K562 (cell line): ENCODE results near the gene SOX15. TPM values are rescaled to one million over a fixed set of nuclear protein-coding genes. Genes with fewer than 3 reads are reported as not detected.
A peak's percentile ranks its signal among the peaks of the same experiment; 100 is the strongest.

Experiments
- ATAC-seq: fragments of 200-7000 bp; cut with Tn5 transposase; 3 replicates; pipeline ENCODE4 v1.9.1; 2020; ENCODE audit warnings: moderate library complexity
- BruUV-seq: library from RNA; stranded (reverse); fragments of 400-500 nt; replicated peaks from 2 replicates; lab custom pipeline; 2021; lab: Mats Ljungman, UMichigan
- CTCF ChIA-PET: fragments of 300-600 bp; formaldehyde crosslinking; extraction: SDS; loops from one replicate; lab custom pipeline; 2021; ENCODE audit warnings: low intra/inter-chr PET ratio; lab: Yijun Ruan, JAX
- POLR2A ChIA-PET: fragments of 300-600, 350-650 bp; sonication (Branson Sonifier 250); formaldehyde crosslinking; extraction: SDS; loops from one replicate; lab custom pipeline; 2021; ENCODE audit warnings: antibody characterized with exemption, inconsistent platforms; lab: Yijun Ruan, JAX
- DNase-seq, 4 experiments: peaks; one replicate each; pipeline versions ENCODE4 v3.0.0 to v3.0.0-alpha.2; 2011 to 2018; ENCODE audit warnings: low spot score in 3 of 4, mixed read lengths in 3 of 4; ENCODE audit errors: extremely low read depth in 1 of 4
- FAIRE-seq: peaks from 2 replicates; lab custom pipeline; 2011; peaks lifted over from hg19 to GRCh38; lab: Jason Lieb, UNC
- H2AFZ ChIP-seq: 2 replicates; pipeline ENCODE4 v1.6.0; 2011; ENCODE audit warnings: low read depth, low read length, control low read depth, inconsistent platforms
- H3K27ac ChIP-seq: fragments of 200-600 bp; 3 replicates; pipeline ENCODE4 v1.8.0; 2011; ENCODE audit warnings: low read depth, mild to moderate bottlenecking, control low read depth, inconsistent platforms, low read length, moderate library complexity, mixed read lengths; ENCODE audit errors: extremely low read depth
- H3K27me3 ChIP-seq, 2 experiments: fragments of 300-600 bp in 1 of 2; 2 replicates in 1 of 2; 3 replicates in 1 of 2; pipeline versions ENCODE4 v1.6.0 to v1.8.0; 2011; ENCODE audit warnings: inconsistent platforms in 2 of 2, low read length in 2 of 2, mild to moderate bottlenecking in 1 of 2, mixed read lengths in 1 of 2, moderate library complexity in 1 of 2; ENCODE audit not compliant: control insufficient read depth in 2 of 2, insufficient read depth in 2 of 2
- H3K36me3 ChIP-seq: fragments of 300-600 bp; 3 replicates; pipeline ENCODE4 v1.8.0; 2011; ENCODE audit warnings: mild to moderate bottlenecking, low read length, inconsistent platforms; ENCODE audit not compliant: control insufficient read depth, insufficient read depth
- H3K4me1 ChIP-seq, 2 experiments: fragments of 200-600 bp in 1 of 2; replicated peaks in 1 of 2; 2 replicates in 1 of 2; 3 replicates in 1 of 2; pipeline versions ENCODE4 v1.5.1 to v1.8.0; 2011; ENCODE audit warnings: inconsistent platforms in 2 of 2, low read length in 2 of 2, mild to moderate bottlenecking in 1 of 2, mixed read lengths in 1 of 2, moderate library complexity in 1 of 2; ENCODE audit not compliant: control insufficient read depth in 2 of 2, insufficient read depth in 2 of 2
- H3K4me2 ChIP-seq: 2 replicates; pipeline ENCODE4 v1.6.1; 2011; ENCODE audit warnings: low read length, control low read depth, inconsistent platforms, mixed read lengths; ENCODE audit not compliant: insufficient read depth
- H3K4me3 ChIP-seq: fragments of 200-600 bp; sonication (generic), shearing (Covaris generic); 2 replicates; pipeline ENCODE4 v1.5.1; 2016; ENCODE audit warnings: control low read depth, inconsistent platforms
- H3K79me2 ChIP-seq: fragments of 200-600 bp; 3 replicates; pipeline ENCODE4 v1.8.0; 2011; ENCODE audit warnings: low read length, inconsistent platforms; ENCODE audit not compliant: control insufficient read depth, insufficient read depth
- H3K9ac ChIP-seq, 2 experiments: 2 replicates each; pipeline versions ENCODE4 v1.6.0 to v1.6.1; 2011; ENCODE audit warnings: low read depth in 2 of 2, low read length in 2 of 2, control low read depth in 1 of 2, inconsistent platforms in 1 of 2, mild to moderate bottlenecking in 1 of 2, mixed read lengths in 1 of 2; ENCODE audit not compliant: insufficient read depth in 1 of 2
- H3K9me1 ChIP-seq: one replicate; pipeline ENCODE4 v1.6.0; 2011; ENCODE audit warnings: inconsistent platforms, mild to moderate bottlenecking, low read length, moderate library complexity; ENCODE audit not compliant: control insufficient read depth, insufficient read depth
- H3K9me3 ChIP-seq: replicated peaks from 2 replicates; pipeline ENCODE4 v1.5.1; 2011; ENCODE audit warnings: low read depth, low read length, inconsistent platforms; ENCODE audit not compliant: control insufficient read depth, insufficient read depth
- H4K20me1 ChIP-seq: replicated peaks from 2 replicates; pipeline ENCODE4 v1.6.1; 2011; ENCODE audit warnings: low read length, inconsistent platforms, mixed read lengths; ENCODE audit not compliant: control insufficient read depth, insufficient read depth
- CGGBP1 ChIP-seq: fragments of 250-450 bp; sonication (Bioruptor Pico); IDR thresholded peaks from 2 replicates; pipeline ENCODE4 v1.9.0; 2021; ENCODE audit warnings: mild to moderate bottlenecking
- DEAF1 ChIP-seq: fragments of 450-650 bp; formaldehyde crosslinking; IDR thresholded peaks from 2 replicates; pipeline ENCODE4 v1.4.0; 2020; ENCODE audit warnings: mild to moderate bottlenecking, moderate library complexity
- EGR1 ChIP-seq: fragments of 450-650 bp; conservative IDR thresholded peaks from 2 replicates; pipeline ENCODE4 v1.6.1; 2017; ENCODE audit warnings: mild to moderate bottlenecking
- TFAP4 ChIP-seq: sonication (generic); formaldehyde crosslinking; IDR thresholded peaks from 2 replicates; pipeline ENCODE4 v1.8.0; 2022; ENCODE audit warnings: missing genetic modification reagents, mild to moderate bottlenecking, moderate library complexity, borderline replicate concordance
- ZBTB5 ChIP-seq: fragments of 450-650 bp; IDR thresholded peaks from 2 replicates; pipeline ENCODE4 v1.6.1; 2017; ENCODE audit warnings: antibody characterized with exemption
- WGBS: fragments of 100-300 bp; shearing (Covaris generic); methylation state at CpG from one replicate; pipeline ENCODE4 v1.1.6; 2016; ENCODE audit warnings: low coverage, mixed read lengths; ENCODE audit not compliant: insufficient coverage; ENCODE audit errors: missing lambda C conversion rate; 5-methylcytosine and 5-hydroxymethylcytosine counted together
- in situ Hi-C: fragments of 300-500 bp; cut with MboI; formaldehyde crosslinking; loops from 4 replicates; pipeline ENCODE4 v1.15.0; 2018; ENCODE audit warnings: inconsistent platforms, mixed read lengths
- intact Hi-C: fragments of 100-400 bp; cut with micrococcal nuclease; formaldehyde crosslinking; loops from 2 replicates; pipeline ENCODE4 v1.14.2; 2022
- polyA plus RNA-seq, 8 experiments: library from polyadenylated mRNA; depleted of rRNA in 4 of 8; stranded (reverse) in 5 of 8; unstranded in 3 of 8; fragments of >200 nt; fragmentation: Nextera tagmentation in 2 of 8; fragmentation: Illumina TruSeq in 1 of 8; extraction: Ambion mirVana in 2 of 8; extraction: Trizol in 1 of 8; gene quantifications; 2 replicates each; pipeline versions ENCODE4 v1.2.1 to v1.2.3, GENCODE V29; 2011 to 2014; ENCODE audit warnings: inconsistent platforms in 1 of 8, missing spikeins in 1 of 8
- total RNA-seq, 7 experiments: library from RNA; depleted of rRNA in 6 of 7; stranded (reverse); fragments of >200 nt in 6 of 7; fragmentation: Illumina TruSeq in 2 of 7; extraction: Trizol in 2 of 7; gene quantifications; 2 replicates each; pipeline versions ENCODE4 v1.2.1 to v1.2.3, GENCODE V29; 2011 to 2021; ENCODE audit warnings: low replicate concordance in 1 of 7

SOX15 gene
- total and polyA plus RNA-seq, 9 of the 15 experiments (the other 6 are each of a cell fraction or from before 2014, with no cell fraction given): 0.07 to 0.33 (median 0.19) TPM; not detected in 5

- FAIRE-seq (no peak), DNase-seq (no peak), ATAC-seq (no peak)
- TF ChIP-seq ZBTB5 (no peak), CGGBP1 (CRISPR knock-in tag) (no peak), EGR1 (no peak), TFAP4 (peak; percentile 47; the same call in 1 of the 2 replicates), DEAF1 (no peak)
- no peaks in the 10 kb centered on the region for H3K36me3 ChIP-seq
- intact Hi-C loops: no loop called here
- WGBS: 32% methylated on average over 4 of the region's 11 CpGs
- no TSS peak for BruUV-seq
- no peak overlapping the region for H3K4me2 ChIP-seq
- H3K27me3 ChIP-seq: no peaks in the 10 kb centered on the region
- H2AFZ ChIP-seq: no peak overlapping the region
- in situ Hi-C loops: loop anchor here (5.0 kb wide), 1 partner anchor 56 kb away; the partner anchor contains the start of genes TP53 and WRAP53
- no peaks in the 10 kb centered on the region for H3K9me1 ChIP-seq
- H3K27ac ChIP-seq: no peak overlapping the region
- peaks cover 0 to 20% of the 10 kb centered on the region in 2 experiments; a peak in 4 of 5 replicates for H3K4me1 ChIP-seq
- ChIA-PET POLR2A (interaction anchor here (0.6 to 2.6 kb wide), 4 partner anchors 10 to 55 kb away, joined by 4 to 19 read pairs (median 6); partner anchors contain the start of gene TP53), CTCF (interaction anchor here (0.8 to 1.3 kb wide), 4 partner anchors 17 to 86 kb away, joined by 3 to 5 read pairs (median 4); partner anchors contain the start of genes DNAH2, FXR2 and TP53)
- no peaks in the 10 kb centered on the region for H4K20me1 ChIP-seq
- no peak overlapping the region for H3K9ac ChIP-seq
- H3K9me3 ChIP-seq: no peaks in the 10 kb centered on the region
- H3K79me2 ChIP-seq: no peaks in the 10 kb centered on the region
- H3K4me3 ChIP-seq: no peak overlapping the region
Measured at GRCh38 chr17:7631398-7632380, 41.8 kb upstream of the SOX15 start.
